ENCODE measurements around the gene GRIA3.
A peak's percentile ranks its signal among the peaks of the same experiment; 100 is the strongest.

GRIA3 gene

DNA sequence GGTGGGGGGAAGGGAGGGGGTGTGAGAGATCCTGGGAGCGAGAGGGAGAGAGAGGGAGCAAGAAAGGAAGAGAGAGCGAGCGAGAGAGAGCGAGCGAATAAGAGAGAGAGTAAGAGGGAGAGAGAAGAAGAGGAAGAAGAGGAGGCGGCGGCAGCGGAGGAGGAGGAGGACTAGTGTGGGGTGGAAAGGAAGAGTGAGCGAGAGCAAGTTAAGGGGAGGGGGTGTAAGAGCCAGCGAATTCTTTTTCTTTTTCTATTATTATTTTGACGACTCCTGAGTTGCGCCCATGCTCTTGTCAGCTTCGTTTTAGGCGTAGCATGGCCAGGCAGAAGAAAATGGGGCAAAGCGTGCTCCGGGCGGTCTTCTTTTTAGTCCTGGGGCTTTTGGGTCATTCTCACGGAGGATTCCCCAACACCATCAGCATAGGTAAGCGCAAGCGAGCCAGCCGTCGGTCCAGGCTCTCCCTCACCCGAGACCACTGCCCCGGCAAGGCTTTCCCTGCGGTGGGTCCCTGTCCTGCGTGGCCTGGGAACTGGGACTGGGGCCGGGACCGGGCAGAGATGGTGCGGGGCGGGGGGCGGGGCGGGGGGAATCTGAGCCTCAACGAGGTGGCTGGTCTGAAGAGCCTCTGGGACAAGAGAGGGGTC, at the start of gene GRIA3:
Gene GRIA3, plus strand, starts transcription at position 60 of the 647 bp plus-strand sequence. Its CDS starts 258 bp downstream, at position 318.
- DNase-seq = peak in 5 of 14 donors; percentile 3 to 45 (median 26)

DNA sequence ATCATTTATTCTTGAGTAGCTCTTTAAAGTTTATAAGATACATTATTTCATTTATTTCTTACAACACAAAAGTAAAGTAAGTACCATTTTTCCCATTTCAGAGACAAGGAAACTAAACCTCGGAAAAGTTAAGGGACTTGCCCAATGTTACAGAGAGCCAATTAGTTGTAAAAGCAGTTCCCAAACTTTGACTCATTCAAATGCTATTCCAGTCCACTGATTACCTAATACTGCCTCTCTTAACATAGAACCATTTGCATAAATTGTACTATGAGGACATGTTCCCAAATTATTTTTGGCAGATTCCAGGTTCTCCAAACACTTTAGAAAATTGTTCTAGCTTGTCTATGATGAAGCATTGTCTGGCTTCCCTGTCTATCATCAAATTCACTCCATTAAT, 45.6 kb upstream of the GRIA3 start:
- no peak for DNase-seq

DNA sequence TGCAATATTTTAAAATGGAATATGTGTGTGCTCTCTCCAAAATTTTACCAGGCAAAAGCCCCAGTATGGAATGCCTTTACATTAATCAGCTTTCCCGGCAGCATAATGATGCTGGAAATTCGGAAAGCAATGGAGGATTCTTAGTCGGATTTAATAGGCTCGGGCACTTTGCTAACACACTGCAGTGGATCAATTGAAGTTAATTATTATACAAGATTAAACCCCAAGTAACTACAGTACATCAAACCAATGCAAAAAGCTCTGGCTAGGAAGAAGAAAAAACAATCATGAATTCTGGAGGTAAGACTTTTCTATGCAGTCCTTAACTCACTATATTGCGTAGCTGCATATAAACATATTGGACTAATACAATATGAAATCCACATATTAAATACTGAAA, 43.6 kb upstream of the GRIA3 start:
- no peak for DNase-seq

DNA sequence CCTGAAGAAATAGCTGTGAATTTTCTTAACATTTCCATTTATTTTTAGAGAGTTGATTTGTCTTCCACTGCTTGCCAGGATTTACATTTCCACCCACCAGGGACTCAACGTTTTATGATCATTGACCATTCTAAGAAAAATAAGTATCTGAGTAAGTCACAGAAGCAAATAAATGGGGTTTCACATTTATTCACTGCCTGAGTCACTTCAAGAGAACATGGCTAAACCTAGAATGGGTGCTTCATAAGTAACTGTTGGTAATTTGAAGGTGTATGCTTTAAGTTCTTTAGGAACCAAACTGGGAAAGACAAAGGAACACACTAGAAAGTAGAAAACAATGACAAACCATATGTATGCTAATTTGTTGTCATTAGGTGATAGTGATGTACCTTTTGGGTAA, 43.2 kb upstream of the GRIA3 start:
- no peak for DNase-seq

DNA sequence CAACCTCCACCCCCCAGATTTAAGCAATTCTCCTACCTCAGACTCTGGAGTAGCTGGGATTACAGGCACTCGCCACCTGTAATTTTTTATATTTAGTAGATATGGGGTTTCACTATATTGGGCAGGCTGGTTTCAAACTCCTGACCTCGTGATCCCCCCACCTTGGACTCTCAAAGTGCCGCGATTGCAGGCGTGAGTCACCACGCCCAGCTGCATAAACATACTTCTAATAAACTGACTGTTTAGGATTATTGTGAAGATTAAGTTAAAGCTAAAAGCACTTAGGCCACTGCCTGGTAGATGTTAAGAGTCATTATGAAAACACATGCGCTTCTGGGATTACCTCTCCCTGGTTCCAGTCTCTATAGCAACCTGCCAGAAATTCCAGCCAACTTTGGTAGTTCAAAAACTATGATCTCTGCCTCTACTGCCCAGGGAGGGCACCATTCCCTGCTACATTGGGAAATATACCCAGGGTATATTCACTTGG, 30.2 kb upstream of the GRIA3 start:
- DNase-seq = no peak

DNA sequence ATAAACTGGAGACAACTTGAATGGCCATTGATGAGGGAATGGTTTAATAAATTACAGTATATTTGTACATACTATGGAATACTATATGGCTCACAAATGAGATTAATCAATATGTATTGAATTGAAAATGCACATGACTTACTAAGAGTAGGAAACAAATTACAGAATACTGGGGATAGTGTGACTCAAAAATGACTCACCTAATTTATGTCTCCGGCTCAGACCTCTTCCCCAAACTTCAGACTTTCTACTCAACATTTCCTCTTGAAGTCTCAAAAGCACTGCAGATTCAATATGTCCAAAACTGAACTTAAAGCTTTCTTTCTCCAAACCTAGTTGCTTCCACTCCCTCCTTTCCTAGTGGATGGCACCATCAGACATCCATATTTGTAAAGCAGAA, 28.8 kb upstream of the GRIA3 start:
- DNase-seq = no peak

DNA sequence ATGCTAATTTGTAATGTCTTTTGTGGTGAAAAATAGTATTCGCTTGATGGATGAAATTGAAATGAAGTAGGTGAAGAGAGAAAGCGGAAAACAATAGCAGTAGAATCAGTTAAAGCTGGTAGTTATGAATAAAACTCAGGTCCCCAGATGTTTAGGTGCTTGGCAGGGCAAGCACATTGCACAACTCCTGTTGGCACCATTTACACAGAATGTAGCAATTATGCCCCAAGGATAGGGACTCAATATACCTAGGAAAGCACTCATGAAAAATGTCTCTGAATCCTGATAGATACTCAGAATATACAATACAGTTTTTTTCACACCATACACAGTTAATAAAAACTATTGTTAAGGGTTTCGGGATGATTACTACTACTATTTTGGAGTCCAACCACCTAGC, 26.5 kb upstream of the GRIA3 start:
- DNase-seq = no peak

DNA sequence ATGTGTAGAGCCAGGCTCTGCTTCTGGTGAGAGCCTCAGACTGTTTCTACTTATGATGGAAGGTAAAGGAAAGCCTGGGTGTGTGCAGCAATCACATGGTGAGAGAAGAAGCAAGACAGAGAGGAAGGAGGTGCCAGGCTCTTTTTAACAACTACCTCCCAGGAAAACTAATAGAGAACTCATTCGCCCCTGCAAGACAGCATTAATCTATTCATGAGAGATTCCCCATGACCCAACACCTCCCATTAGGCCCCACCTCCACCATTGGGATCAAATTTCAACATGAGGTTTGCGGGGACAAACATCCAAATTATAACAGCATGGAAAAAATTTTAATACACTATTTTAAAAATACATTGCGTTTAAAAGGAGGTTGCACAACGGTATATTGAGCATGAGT, 24.7 kb upstream of the GRIA3 start:
- DNase-seq = no peak

DNA sequence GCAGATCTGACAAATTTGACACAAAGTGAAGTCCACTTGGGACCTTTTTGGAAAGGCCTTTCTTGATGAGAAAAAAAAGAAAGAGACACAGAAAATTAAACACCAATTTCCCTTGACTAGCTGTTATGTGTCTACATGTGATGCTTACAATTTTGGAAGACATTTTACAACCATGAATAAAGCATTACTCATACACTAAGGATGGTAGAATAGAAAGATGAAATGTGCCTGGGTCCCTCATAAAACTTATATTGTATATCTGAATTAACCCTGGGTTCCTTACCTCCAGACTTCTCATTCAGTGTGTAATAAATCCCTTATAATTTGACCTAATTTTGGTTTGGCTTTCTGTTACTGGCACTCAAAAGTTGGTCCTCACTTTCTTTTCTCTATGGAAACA, 16.5 kb upstream of the GRIA3 start:
- DNase-seq = no peak

DNA sequence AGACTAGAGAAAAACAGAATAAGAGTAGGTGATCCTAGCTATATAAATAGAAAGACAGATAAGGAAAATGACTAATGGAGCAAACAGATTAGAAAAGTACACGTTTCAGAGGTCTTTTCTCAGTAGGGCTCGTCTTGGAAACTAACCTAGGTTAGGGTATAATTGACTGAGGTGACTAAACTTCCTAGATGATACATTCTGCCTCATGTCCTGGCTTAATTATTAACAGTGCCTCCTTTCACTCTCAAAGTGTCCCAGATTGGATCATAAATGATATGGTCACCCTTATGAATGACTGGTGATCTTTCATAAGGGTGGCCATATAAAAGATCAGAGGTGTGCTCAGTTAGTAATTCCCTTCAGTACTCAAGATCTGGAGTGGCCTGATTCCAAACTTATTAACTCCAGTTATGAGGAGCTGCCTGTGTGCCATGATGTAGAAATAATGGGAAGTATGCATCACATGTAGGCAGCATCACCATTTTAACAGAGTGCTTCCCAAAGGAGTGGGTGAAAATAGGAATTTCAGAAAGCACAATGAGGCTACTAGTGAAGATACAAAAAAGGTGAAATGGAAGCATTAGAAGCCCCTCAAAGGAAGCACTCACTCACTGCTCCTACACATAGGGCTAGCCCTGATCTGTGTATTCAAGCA, 14.7 kb upstream of the GRIA3 start:
- no peak for DNase-seq

DNA sequence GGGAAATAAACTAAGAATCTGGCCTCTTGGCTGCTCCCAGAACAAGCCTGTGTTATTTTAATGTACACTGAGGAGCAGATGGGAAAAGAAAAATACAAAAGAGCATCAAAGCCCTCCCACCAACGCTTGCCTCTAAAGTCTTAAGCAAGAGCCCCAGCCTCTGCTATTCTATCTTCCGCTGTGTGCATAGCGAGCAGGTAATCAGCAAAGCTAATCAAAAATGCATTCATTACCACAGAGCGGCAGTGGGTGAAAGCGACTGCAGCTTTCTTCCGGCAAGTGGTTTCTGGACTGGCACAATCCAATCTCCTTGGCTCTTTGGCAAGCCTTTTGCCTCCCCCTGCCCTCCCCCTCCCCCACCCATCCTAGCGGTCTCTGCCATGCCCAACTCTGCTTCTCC, 13.5 kb upstream of the GRIA3 start:
- DNase-seq = no peak

DNA sequence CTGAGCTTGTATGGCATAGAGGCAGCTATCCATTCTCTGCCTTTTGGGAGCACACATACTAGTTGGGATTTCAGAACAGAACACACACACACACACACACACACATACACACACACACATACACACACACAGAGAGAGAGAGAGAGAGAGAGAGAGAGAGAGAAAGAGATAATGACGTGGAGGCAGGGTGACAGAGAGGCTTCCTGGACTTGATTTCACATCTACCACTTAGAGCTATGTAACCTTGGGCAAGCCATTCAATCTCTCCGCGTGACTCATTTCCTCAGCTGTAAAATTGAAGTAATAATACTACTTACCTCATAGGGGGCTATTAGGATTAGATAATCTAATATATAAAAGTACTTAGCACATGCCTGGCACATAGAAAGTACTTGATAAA, 12.3 kb upstream of the GRIA3 start:
- no peak for DNase-seq

DNA sequence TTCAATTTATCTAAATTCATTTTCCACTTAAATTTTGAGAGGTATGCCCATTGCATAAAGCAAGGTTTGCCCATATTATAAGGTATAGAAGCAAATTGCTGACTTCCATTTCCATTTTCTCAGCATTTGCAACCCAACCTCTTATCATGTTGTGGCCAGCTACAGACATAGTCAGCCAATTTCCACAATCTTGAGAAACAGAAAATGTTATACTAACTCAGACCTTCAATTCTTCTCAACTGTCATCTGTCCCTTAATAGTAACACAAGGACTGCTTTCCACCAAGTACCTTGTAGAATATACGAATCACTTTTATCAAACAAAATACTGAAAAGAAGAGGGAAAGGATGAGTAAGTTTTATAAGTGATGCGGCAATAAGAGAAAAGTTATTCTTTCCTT, 11.2 kb upstream of the GRIA3 start:
- no peak for DNase-seq

DNA sequence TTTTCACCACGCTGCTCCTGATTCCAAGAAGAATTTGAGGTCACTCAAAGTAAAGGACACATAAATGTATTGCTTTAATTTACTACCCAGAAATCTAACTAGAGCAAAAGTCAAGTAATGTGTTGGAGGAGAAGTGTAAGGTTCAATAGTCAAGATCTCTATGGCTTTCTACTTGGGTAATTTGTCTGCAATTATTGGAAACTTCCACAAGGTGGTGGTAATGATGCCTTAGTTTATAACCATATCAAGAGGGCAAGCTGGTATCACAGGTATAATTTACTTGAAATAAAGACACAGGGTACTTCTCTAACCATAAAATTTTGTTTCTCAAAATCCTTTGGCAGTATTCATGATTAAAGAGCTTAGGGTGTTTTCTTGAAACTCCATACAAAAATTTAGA, 10.2 kb upstream of the GRIA3 start:
- DNase-seq = no peak

DNA sequence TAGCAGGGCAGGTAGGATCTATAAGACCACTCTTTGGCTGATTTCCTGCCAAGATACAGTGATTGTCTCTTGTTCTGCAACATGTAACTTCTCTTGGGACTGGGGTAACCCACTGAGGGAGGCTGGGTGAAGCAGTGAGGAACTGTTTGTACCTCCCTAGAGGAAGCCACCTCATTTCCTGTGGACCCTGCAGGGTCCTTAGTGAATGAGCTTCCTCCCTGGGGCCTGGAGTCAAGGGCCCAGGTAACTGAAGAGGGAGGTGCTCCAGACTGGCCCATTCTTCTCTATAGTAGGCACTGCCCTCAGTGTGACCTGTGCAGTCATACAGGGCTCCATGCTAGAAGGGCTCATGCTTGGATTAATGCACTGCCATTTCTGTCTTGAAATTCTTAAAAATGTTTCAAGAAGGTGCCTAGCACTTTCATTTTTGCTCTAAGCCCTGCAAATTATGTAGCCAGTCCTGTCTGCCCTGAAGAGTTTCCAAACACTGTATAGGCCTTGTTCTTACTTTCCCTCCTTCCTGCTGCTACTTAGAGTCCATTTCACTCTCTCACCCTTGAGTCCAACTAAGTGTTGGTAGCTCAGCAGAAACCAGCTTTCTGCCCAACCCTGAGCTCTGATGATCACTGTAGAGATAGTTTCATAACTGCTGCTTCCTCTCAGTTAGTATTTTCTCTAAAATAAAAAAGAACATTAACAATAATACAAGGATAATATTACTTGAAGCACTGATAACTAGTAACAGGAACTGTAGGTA, 8.5 kb upstream of the GRIA3 start:
- DNase-seq = no peak

DNA sequence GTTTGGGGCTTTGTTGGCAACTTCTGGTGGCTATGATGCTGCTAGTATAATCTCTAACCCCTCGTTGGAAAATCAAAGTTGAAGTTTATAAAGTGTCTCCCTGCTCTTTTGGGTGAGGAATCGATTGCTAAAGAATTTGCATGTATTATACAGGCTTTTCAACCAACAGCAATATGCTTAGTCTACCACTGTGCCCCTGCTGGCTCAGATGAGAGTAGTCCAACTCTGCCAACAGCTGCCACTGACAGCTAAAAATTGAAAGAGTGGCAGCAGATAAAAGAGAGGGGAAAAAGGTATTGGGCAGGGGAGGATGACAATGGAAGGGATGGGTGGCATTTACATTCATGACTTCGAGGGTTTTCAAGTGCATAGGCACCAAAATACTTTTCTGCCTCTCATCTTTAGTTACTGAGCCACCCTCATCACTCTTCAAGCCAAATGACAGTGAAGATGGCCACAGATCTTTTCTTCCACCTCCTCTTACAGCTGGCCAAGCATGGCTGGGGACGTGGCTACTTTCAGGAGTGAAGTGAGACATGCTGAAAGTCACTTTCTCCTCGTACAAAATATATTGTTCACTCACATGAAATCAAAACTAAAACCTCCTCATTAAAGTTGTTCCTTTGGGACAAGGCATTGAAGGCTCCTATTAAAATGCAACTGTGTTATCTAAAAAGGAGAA, 2.7 kb upstream of the GRIA3 start:
- no peak for DNase-seq

DNA sequence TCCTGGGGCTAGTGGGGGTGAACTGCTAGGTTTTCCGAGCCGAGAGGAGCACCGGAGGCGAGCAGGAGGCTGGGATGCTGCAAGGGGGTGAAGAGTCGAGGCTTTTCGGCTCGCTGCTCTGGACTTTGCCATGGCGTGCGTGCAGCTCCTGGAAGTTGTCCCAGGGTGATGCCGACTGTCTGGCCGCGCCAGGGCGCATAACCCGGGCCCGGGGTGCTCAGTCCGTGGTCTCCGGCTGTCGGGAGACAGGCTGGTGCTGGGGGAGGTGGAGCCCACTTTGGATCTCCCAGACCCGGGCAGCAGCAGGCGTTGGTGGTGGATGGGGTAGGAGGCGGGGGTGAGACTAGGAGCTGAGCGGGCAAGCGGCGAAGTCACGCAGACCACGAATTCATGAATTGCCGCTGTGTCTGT, 793 bp downstream of the GRIA3 start:
- DNase-seq = peak in 10 of 14 donors; percentile 6 to 55 (median 27)

DNA sequence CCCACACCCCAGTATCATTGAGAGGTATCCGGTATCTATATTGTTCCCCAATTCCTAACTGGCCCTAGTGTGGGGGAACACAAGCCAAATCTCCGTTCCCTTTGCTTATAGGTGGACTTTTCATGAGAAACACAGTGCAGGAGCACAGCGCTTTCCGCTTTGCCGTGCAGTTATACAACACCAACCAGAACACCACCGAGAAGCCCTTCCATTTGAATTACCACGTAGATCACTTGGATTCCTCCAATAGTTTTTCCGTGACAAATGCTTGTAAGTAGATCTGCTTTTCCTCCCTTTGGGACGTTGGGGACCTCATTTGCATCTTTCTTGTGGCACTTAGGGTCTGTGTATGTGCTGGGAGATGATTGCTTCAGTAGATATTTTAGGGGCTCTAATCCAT, 1.6 kb downstream of the GRIA3 start:
- no peak for DNase-seq

DNA sequence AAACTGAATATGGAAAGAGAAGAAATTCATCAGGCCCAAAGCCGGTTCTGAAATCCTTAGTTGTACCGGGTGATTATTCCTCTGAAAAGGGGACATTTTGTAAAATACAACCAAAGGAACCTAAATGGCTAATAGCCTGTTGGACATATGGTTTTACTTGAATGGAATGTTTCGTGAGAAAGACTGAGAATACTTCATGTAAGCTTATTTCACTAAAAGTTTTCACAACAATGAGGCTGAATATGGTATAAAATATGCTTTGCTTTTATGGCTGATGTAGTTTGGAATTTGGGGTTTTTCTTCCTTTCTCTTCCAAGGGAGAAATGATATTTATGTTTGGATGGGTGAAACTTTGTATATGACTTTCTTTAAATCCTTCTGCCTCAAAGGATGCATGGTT, 2.7 kb downstream of the GRIA3 start:
- no peak for DNase-seq

DNA sequence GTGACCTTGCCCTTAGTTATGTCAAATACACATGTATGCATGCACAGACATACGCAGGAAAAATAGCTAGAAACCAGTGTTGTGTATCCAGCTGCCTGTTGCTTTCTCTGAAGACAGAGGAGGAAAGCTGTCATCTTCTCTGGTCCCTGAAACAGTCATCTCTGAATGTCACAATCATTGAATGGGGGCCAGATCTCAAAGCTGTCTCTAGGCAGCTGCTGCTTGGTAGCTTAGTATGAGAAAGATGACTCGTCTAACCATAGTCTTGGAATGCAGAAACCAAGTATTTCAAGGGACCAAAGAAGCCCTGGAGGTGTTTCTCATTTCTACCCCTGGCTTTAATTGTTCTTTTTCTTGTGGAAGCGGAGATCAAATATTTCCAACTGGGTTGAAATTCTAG, 4.0 kb downstream of the GRIA3 start:
- DNase-seq = peak in 1 of 14 donors; percentile 23

DNA sequence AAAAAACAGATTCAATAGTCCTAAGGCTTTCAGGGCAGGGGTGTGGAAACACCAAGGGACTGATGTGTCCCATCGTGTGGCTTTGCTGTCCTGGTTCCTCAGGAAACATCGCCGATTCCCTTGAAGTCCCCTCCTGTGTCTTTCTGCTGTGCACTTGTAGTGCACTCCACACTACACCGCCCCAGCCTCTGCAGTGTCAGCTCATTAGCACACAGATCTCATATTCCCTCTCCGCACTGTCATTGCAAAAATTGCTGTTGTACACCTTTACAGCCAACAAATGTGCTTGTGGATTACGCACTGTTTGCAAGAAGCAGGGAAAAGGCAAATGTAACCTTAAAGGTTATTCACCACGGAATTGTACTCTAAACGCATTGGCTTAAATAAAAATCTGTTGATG, 5.3 kb downstream of the GRIA3 start:
- DNase-seq = no peak

DNA sequence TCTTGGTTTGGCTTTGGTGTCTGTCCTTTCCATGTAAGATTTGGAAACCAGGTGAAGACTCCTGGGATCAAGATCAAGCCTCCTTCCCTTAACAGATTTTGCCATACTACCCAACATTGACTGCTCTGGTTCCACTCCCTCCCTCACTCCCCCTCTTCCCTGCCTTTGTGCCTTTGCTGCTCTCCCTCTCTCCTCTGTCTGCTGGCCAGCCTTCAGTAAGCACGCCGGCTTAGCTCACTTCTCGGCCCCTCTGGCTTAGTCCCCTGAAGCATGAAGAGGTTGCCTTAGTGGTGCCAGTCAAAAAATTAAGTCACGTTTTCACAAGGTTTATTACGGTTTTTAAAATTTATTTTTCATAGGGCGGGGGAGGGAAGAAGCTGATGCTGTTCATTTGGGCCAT, 6.0 kb downstream of the GRIA3 start:
- DNase-seq = no peak

DNA sequence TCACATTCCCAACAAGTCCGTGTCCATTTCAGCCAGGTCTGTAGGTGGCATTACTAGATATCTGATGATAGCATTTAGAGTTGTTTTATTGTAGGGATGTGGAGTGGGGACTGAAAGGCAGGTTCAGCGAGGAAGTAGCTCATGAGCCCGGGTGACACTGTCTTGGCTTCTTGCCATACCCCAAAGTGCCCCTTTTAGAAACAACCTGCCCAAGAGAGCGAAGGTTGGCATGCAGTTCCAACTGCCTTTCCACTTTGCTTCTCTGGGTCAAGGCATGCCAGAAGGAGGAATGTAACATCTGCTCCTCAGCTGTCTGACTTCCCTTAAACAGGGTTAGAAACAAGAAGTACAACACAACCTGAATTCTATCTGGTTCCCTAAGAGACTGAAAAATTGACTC, 9.0 kb downstream of the GRIA3 start:
- no peak for DNase-seq

All from C1 segment of cervical spinal cord (tissue), 14 donors.